IMR-90 (cell line): Measurements from ENCODE around the gene NIPAL3. TPM values are rescaled to one million over a fixed set of nuclear protein-coding genes. Genes with fewer than 3 reads are reported as not detected.
A peak's percentile ranks its signal among the peaks of the same experiment; 100 is the strongest.

Experiments used
- ATAC-seq: fragments of 200-7000 bp; cut with Tn5 transposase; 2 replicates; pipeline ENCODE4 v1.9.1; 2020; ENCODE audit warnings: low read depth, mild to moderate bottlenecking, moderate library complexity
- BruUV-seq: library from RNA; stranded (reverse); fragments of 400-500 nt; replicated peaks from 2 replicates; lab custom pipeline; 2021; lab: Mats Ljungman, UMichigan
- CTCF ChIA-PET: fragments of 300-600 bp; formaldehyde crosslinking; extraction: SDS; loops from one replicate; lab custom pipeline; 2021; ENCODE audit warnings: antibody characterized with exemption; lab: Yijun Ruan, JAX
- POLR2A ChIA-PET: fragments of 300-600 bp; sonication (Branson Sonifier 250); formaldehyde crosslinking; loops from one replicate; lab custom pipeline; 2022; ENCODE audit warnings: antibody characterized with exemption; ENCODE audit not compliant: unreplicated experiment; lab: Charles Lee
- DNase-seq: peaks from one replicate; pipeline ENCODE4 v3.0.0; 2013
- H2AFZ ChIP-seq: replicated peaks from 2 replicates; pipeline ENCODE3; 2013; ENCODE audit warnings: low read length, mild to moderate bottlenecking; ENCODE audit not compliant: poor library complexity
- H2AK5ac ChIP-seq: 2 replicates; pipeline ENCODE4 v1.6.1; 2013; ENCODE audit warnings: low read depth, low read length, inconsistent platforms
- H2AK9ac ChIP-seq: replicated peaks from 2 replicates; pipeline ENCODE3; 2013; ENCODE audit warnings: mild to moderate bottlenecking, low read depth, low read length, moderate library complexity; ENCODE audit not compliant: poor library complexity
- H2BK120ac ChIP-seq: 2 replicates; pipeline ENCODE4 v1.6.1; 2013; ENCODE audit warnings: low read depth, low read length, inconsistent platforms
- H2BK15ac ChIP-seq: 3 replicates; pipeline ENCODE4 v1.6.1; 2013; ENCODE audit warnings: low read depth, low read length, inconsistent platforms
- H2BK20ac ChIP-seq: 2 replicates; pipeline ENCODE4 v1.6.1; 2013; ENCODE audit warnings: low read depth, mild to moderate bottlenecking, inconsistent platforms, low read length, moderate library complexity
- H2BK5ac ChIP-seq: 2 replicates; pipeline ENCODE4 v1.6.1; 2013; ENCODE audit warnings: mild to moderate bottlenecking, low read depth, low read length, inconsistent platforms; ENCODE audit not compliant: poor library complexity, severe bottlenecking
- H3K14ac ChIP-seq: replicated peaks from 2 replicates; pipeline ENCODE4 v1.6.1; 2013; ENCODE audit warnings: low read depth, low read length, inconsistent platforms
- H3K18ac ChIP-seq: 2 replicates; pipeline ENCODE4 v1.6.1; 2013; ENCODE audit warnings: low read depth, low read length, control low read depth
- H3K23ac ChIP-seq: 2 replicates; pipeline ENCODE4 v1.6.1; 2013; ENCODE audit warnings: low read depth, low read length, inconsistent platforms
- H3K27ac ChIP-seq: 2 replicates; pipeline ENCODE4 v1.5.1; 2013; ENCODE audit warnings: mild to moderate bottlenecking, control low read depth, low read length; ENCODE audit not compliant: insufficient read depth
- H3K27me3 ChIP-seq: 2 replicates; pipeline ENCODE4 v1.6.1; 2013; ENCODE audit warnings: low read length; ENCODE audit not compliant: control insufficient read depth, insufficient read depth
- H3K36me3 ChIP-seq: 2 replicates; pipeline ENCODE4 v1.6.1; 2013; ENCODE audit warnings: low read length, mixed read lengths; ENCODE audit not compliant: control insufficient read depth, insufficient read depth
- H3K4ac ChIP-seq: 2 replicates; pipeline ENCODE4 v1.6.1; 2013; ENCODE audit warnings: low read depth, low read length, inconsistent platforms
- H3K4me1 ChIP-seq: 2 replicates; pipeline ENCODE4 v1.6.1; 2013; ENCODE audit warnings: low read length, mixed read lengths; ENCODE audit not compliant: control insufficient read depth, insufficient read depth
- H3K4me2 ChIP-seq: 2 replicates; pipeline ENCODE4 v1.6.1; 2013; ENCODE audit warnings: low read depth, mild to moderate bottlenecking, control low read depth, low read length, moderate library complexity
- H3K4me3 ChIP-seq: 2 replicates; pipeline ENCODE4 v1.5.1; 2013; ENCODE audit warnings: low read depth, mild to moderate bottlenecking, control low read depth, low read length, moderate library complexity; ENCODE audit not compliant: insufficient read depth
- H3K56ac ChIP-seq: 2 replicates; pipeline ENCODE4 v1.6.1; 2013; ENCODE audit warnings: low read length, inconsistent platforms; ENCODE audit not compliant: insufficient read depth; ENCODE audit errors: extremely low read depth
- H3K79me1 ChIP-seq, 2 experiments: 2 replicates each; pipeline ENCODE4 v1.6.1; 2013; ENCODE audit warnings: low read length in 2 of 2, inconsistent platforms in 1 of 2, low read depth in 1 of 2
- H3K9ac ChIP-seq: 2 replicates; pipeline ENCODE4 v1.6.1; 2013; ENCODE audit warnings: low read depth, low read length, control low read depth
- H3K9me1 ChIP-seq: 2 replicates; pipeline ENCODE4 v1.6.1; 2013; ENCODE audit warnings: low read length, inconsistent platforms; ENCODE audit not compliant: insufficient read depth
- H3K9me3 ChIP-seq: 2 replicates; pipeline ENCODE4 v1.6.1; 2013; ENCODE audit warnings: low read length; ENCODE audit not compliant: control insufficient read depth, insufficient read depth
- H4K20me1 ChIP-seq: 2 replicates; pipeline ENCODE4 v1.6.1; 2013; ENCODE audit warnings: low read length, inconsistent platforms; ENCODE audit not compliant: insufficient read depth
- H4K5ac ChIP-seq: 2 replicates; pipeline ENCODE4 v1.6.1; 2013; ENCODE audit warnings: mild to moderate bottlenecking, low read depth, low read length, control low read depth
- H4K8ac ChIP-seq, 2 experiments: 2 replicates each; pipeline ENCODE4 v1.6.1; 2013; ENCODE audit warnings: low read depth in 2 of 2, low read length in 2 of 2, control low read depth in 1 of 2, inconsistent platforms in 1 of 2
- H4K91ac ChIP-seq: 2 replicates; pipeline ENCODE4 v1.6.1; 2013; ENCODE audit warnings: low read depth, low read length, inconsistent platforms; ENCODE audit not compliant: insufficient read depth
- CEBPB ChIP-seq: IDR thresholded peaks from 2 replicates; pipeline ENCODE4 v1.6.1; 2012; ENCODE audit warnings: low read depth, low read length, improper control_type of control experiment
- CHD1 ChIP-seq: IDR thresholded peaks from 2 replicates; pipeline ENCODE4 v1.6.1; 2012; ENCODE audit warnings: low read depth, low read length, improper control_type of control experiment
- ELK1 ChIP-seq: fragments of 150-350 bp; IDR thresholded peaks from 2 replicates; pipeline ENCODE4 v1.6.1; 2016; ENCODE audit warnings: low read depth, mild to moderate bottlenecking, low read length, moderate library complexity, borderline replicate concordance
- MAFK ChIP-seq: IDR thresholded peaks from 2 replicates; pipeline ENCODE4 v1.6.1; 2012; ENCODE audit warnings: low read depth, low read length, improper control_type of control experiment
- MAZ ChIP-seq: IDR thresholded peaks from 2 replicates; pipeline ENCODE4 v1.6.1; 2012; ENCODE audit warnings: low read depth, mild to moderate bottlenecking, low read length, improper control_type of control experiment, moderate library complexity, borderline replicate concordance
- MXI1 ChIP-seq: IDR thresholded peaks from 2 replicates; pipeline ENCODE4 v1.6.1; 2012; ENCODE audit warnings: low read depth, mild to moderate bottlenecking, low read length, moderate library complexity, borderline replicate concordance
- NFE2L2 ChIP-seq: fragments of 150-350 bp; IDR thresholded peaks from 2 replicates; pipeline ENCODE4 v1.6.1; 2016; ENCODE audit warnings: low read depth, mild to moderate bottlenecking, low read length
- POLR2A ChIP-seq: IDR thresholded peaks from 2 replicates; pipeline ENCODE4 v1.6.1; 2012; ENCODE audit warnings: mild to moderate bottlenecking, low read depth, low read length
- RAD21 ChIP-seq: IDR thresholded peaks from 2 replicates; pipeline ENCODE4 v1.6.1; 2012; ENCODE audit warnings: low read length, improper control_type of control experiment
- RCOR1 ChIP-seq: IDR thresholded peaks from 2 replicates; pipeline ENCODE4 v1.6.1; 2012; ENCODE audit warnings: mild to moderate bottlenecking, low read length, improper control_type of control experiment; ENCODE audit not compliant: insufficient replicate concordance
- RFX5 ChIP-seq: IDR thresholded peaks from 2 replicates; pipeline ENCODE4 v1.8.0; 2012; ENCODE audit warnings: low read depth, mild to moderate bottlenecking, low read length, moderate library complexity
- SMC3 ChIP-seq: fragments of 150-350 bp; IDR thresholded peaks from 2 replicates; pipeline ENCODE4 v1.6.1; 2016; ENCODE audit warnings: low read depth, mild to moderate bottlenecking, antibody characterized with exemption, low read length, moderate library complexity
- USF2 ChIP-seq: fragments of 150-350 bp; IDR thresholded peaks from 2 replicates; pipeline ENCODE4 v1.6.1; 2017; ENCODE audit warnings: mild to moderate bottlenecking, antibody characterized with exemption, low read length, low read depth
- WGBS, 2 experiments: methylation state at CpG; one replicate each; pipeline versions ENCODE4 v1.1.5 to v1.1.7; 2013; ENCODE audit warnings: missing lambda C conversion rate in 2 of 2; ENCODE audit not compliant: insufficient read length in 1 of 2; ENCODE audit errors: extremely low coverage in 2 of 2; 5-methylcytosine and 5-hydroxymethylcytosine counted together
- dilution Hi-C: fragments of 300-500 bp; cut with HindIII; formaldehyde crosslinking; loops from one replicate; pipeline ENCODE4 v1.14.3; 2018; ENCODE audit warnings: low sequenced_read_pairs; ENCODE audit not compliant: unreplicated experiment
- in situ Hi-C: fragments of 300-500 bp; cut with MboI; formaldehyde crosslinking; loops from 3 replicates; pipeline ENCODE4 v1.14.3; 2019; ENCODE audit warnings: low sequenced_read_pairs, inconsistent platforms, mixed read lengths
- intact Hi-C: fragments of 100-400 bp; cut with micrococcal nuclease; formaldehyde crosslinking; loops from 2 replicates; pipeline ENCODE4 v1.10.0; 2022
- polyA plus RNA-seq, 3 experiments: library from polyadenylated mRNA; depleted of rRNA; stranded (reverse); fragments of >200 nt; gene quantifications; 2 replicates each; pipeline ENCODE4 v1.2.3, GENCODE V29; 2012; ENCODE audit warnings: low replicate concordance in 1 of 3
- total RNA-seq: library from RNA; depleted of rRNA; stranded (reverse); fragments of >200 nt; gene quantifications from 2 replicates; pipeline ENCODE4 v1.2.3, GENCODE V29; 2012
- TF ChIP-seq, protein P1 (sequence below): conservative IDR thresholded peaks from 2 replicates; pipeline ENCODE4 v1.5.1; 2012; ENCODE audit warnings: mild to moderate bottlenecking, low read depth, low read length, improper control_type of control experiment

Gene NIPAL3
- total and polyA plus RNA-seq, 2 of the 4 experiments (the other 2 are of a cell fraction) = 55.0 to 123 TPM

DNA sequence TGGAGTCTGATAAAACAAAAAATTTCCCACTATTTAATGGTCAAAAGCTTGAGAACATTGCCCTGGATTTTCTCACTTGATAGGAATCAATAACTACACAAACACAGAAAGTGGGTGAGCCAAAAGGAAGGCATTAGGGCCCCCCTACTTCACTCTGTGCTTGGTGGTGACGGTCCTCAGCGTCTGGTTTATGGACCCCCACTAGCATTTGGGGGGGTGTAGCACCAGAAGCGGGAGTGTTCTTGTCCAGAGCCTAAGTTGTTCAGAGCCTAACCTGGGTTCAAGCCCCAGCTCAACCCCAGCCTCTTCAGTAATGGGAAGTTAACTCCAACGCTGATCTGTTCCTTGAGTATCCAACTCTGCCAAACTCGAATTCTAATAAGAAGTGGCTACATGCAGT lies 35.1 kb upstream of the NIPAL3 start:
- POLR2A ChIA-PET = no interaction called here
- intact Hi-C loops = loop anchor here (10.0 kb wide), 1 partner anchor 86 kb away; no protein-coding TSS in a partner anchor
- in situ Hi-C loops = no loop called here

More for the DNA sequence above, 35.1 kb upstream of the NIPAL3 start:
- 0 out of 4 replicates have a peak, but pooled peaks cover 0 to 9% of the 10 kb centered on the region in 2 experiments for H3K79me1 ChIP-seq
- no peak overlapping the region for H3K4ac ChIP-seq
- H2BK5ac ChIP-seq = no peak overlapping the region
- H3K14ac ChIP-seq = no peak overlapping the region
- H2AK5ac ChIP-seq = 0 out of 2 replicates have a peak overlapping the region, but pooled peaks have one; percentile 11
- no peak overlapping the region for H3K4me2 ChIP-seq
- no peak for DNase-seq
- dilution Hi-C loops = no loop called here
- H3K27ac ChIP-seq = no peak overlapping the region
- no peaks in the 10 kb centered on the region for H3K27me3 ChIP-seq
- peaks cover 4% of the 10 kb centered on the region; the same call in 1 of the 2 replicates for H4K20me1 ChIP-seq
- TF ChIP-seq RFX5 (no peak), CHD1 (no peak), MAFK (no peak), ELK1 (no peak), RCOR1 (no peak), SMC3 (no peak), CEBPB (no peak), RAD21 (no peak), POLR2A (no peak), NFE2L2 (no peak), MXI1 (no peak), USF2 (no peak), MAZ (no peak)
- TF ChIP-seq, protein P1, sequence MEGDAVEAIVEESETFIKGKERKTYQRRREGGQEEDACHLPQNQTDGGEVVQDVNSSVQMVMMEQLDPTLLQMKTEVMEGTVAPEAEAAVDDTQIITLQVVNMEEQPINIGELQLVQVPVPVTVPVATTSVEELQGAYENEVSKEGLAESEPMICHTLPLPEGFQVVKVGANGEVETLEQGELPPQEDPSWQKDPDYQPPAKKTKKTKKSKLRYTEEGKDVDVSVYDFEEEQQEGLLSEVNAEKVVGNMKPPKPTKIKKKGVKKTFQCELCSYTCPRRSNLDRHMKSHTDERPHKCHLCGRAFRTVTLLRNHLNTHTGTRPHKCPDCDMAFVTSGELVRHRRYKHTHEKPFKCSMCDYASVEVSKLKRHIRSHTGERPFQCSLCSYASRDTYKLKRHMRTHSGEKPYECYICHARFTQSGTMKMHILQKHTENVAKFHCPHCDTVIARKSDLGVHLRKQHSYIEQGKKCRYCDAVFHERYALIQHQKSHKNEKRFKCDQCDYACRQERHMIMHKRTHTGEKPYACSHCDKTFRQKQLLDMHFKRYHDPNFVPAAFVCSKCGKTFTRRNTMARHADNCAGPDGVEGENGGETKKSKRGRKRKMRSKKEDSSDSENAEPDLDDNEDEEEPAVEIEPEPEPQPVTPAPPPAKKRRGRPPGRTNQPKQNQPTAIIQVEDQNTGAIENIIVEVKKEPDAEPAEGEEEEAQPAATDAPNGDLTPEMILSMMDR = no peak
- H3K9ac ChIP-seq = no peak overlapping the region
- no peak overlapping the region for H2BK15ac ChIP-seq
- no CpG with 5 or more reads among the region's 5 CpGs for WGBS, 2 experiments
- H3K4me3 ChIP-seq = no peak overlapping the region
- H3K56ac ChIP-seq = no peak overlapping the region
- no peak overlapping the region for H2AFZ ChIP-seq
- peaks cover 20% of the 10 kb centered on the region for H3K9me1 ChIP-seq
- H3K36me3 ChIP-seq = no peaks in the 10 kb centered on the region
- no peak overlapping the region for H2BK120ac ChIP-seq
- no peak overlapping the region for H4K91ac ChIP-seq
- CTCF ChIA-PET = interaction anchor here (0.7 to 1.5 kb wide), 4 partner anchors 10 to 182 kb away, joined by 3 to 6 read pairs (median 4); no protein-coding TSS in a partner anchor
- H3K18ac ChIP-seq = no peak overlapping the region
- no peak overlapping the region for H4K5ac ChIP-seq
- ATAC-seq = no peak
- BruUV-seq = no TSS peak
- no peak overlapping the region for H2BK20ac ChIP-seq
- no peak overlapping the region for H4K8ac ChIP-seq
- no peak overlapping the region for H3K23ac ChIP-seq
- peaks cover 16% of the 10 kb centered on the region for H3K4me1 ChIP-seq
- no peaks in the 10 kb centered on the region for H3K9me3 ChIP-seq
- H2AK9ac ChIP-seq = no peak overlapping the region
